Kidney (tissue), 14 donors: Measurements from ENCODE around the gene RHCG. TPM values are rescaled to one million over a fixed set of nuclear protein-coding genes. Genes with fewer than 3 reads are reported as not detected.

Source experiments
- DNase-seq, 5 donors: peaks; one replicate each; pipeline ENCODE4 v3.0.0-alpha.2; 2013 to 2020
- FAIRE-seq: peaks from 2 replicates; lab custom pipeline; 2012; peaks lifted over from hg19 to GRCh38; lab: Jason Lieb, UNC
- H3K27ac ChIP-seq, 2 donors: one replicate each; pipeline ENCODE4 v1.7.0; 2013; ENCODE audit warnings: low read depth in 2 of 2, low read length in 2 of 2, inconsistent platforms in 1 of 2
- H3K27me3 ChIP-seq: one replicate; pipeline ENCODE4 v1.7.1; 2013; ENCODE audit warnings: low read length, inconsistent platforms; ENCODE audit not compliant: control insufficient read depth, insufficient read depth
- H3K36me3 ChIP-seq, 3 donors: one replicate each; pipeline versions ENCODE4 v1.7.0 to v1.7.1; 2013; ENCODE audit warnings: low read length in 3 of 3, control low read depth in 1 of 3, inconsistent platforms in 1 of 3; ENCODE audit not compliant: insufficient read depth in 3 of 3, control insufficient read depth in 2 of 3
- H3K4me1 ChIP-seq, 3 donors: one replicate each; pipeline versions ENCODE4 v1.7.0 to v1.7.1; 2013; ENCODE audit warnings: low read length in 3 of 3, inconsistent platforms in 1 of 3, low read depth in 1 of 3; ENCODE audit not compliant: control insufficient read depth in 2 of 3, insufficient read depth in 2 of 3
- H3K4me3 ChIP-seq, 3 donors: one replicate each; pipeline versions ENCODE4 v1.7.0 to v1.8.1; 2013; ENCODE audit warnings: low read length in 3 of 3, control low read depth in 1 of 3, inconsistent platforms in 1 of 3
- H3K9ac ChIP-seq, 3 donors: one replicate each; pipeline versions ENCODE4 v1.7.0 to v1.7.1; 2013; ENCODE audit warnings: low read length in 3 of 3, control low read depth in 1 of 3, inconsistent platforms in 1 of 3
- H3K9me3 ChIP-seq, 3 donors: one replicate each; pipeline versions ENCODE4 v1.7.0 to v1.7.1; 2013; ENCODE audit warnings: low read length in 3 of 3, control low read depth in 1 of 3, inconsistent platforms in 1 of 3; ENCODE audit not compliant: control insufficient read depth in 2 of 3, insufficient read depth in 1 of 3
- CTCF ChIP-seq: IDR thresholded peaks from 3 replicates; pipeline ENCODE4 v1.5.1; 2012; ENCODE audit warnings: mild to moderate bottlenecking, moderate library complexity, borderline replicate concordance; ENCODE audit not compliant: insufficient read depth; ENCODE audit errors: extremely low read depth
- intact Hi-C: fragments of 100-400 bp; cut with DNase I; formaldehyde crosslinking; loops from one replicate; pipeline ENCODE4 v1.11.1; 2022
- polyA plus RNA-seq: library from polyadenylated mRNA; stranded (reverse); fragments of 350-450 nt; fragmentation: Illumina TruSeq; extraction: RNeasy Lipid Tissue Mini Kit (QIAGEN cat#74804); gene quantifications from one replicate; pipeline ENCODE4 v1.2.3, GENCODE V29; 2014; ENCODE audit warnings: low read depth, low replicate concordance; ENCODE audit not compliant: insufficient read depth
- total RNA-seq: library from RNA; stranded (reverse); fragmentation: NEBNext Ultra II Directional; extraction: Animal tissue kit (Norgen Biotek cat#: 25700); gene quantifications from one replicate; pipeline ENCODE4 v1.2.1, GENCODE V29; 2021
- donor health status: control.
- donor health status: control.
- donor health status: control.
- donor health status: control.
- donor health status: control.
- donor health status: DM: yes; HTN: yes; CAD: no.
- donor health status: Normal renal cell carcinoma (clear cell type).

The RHCG gene
- total and polyA plus RNA-seq, 2 donors from 2014 or later = 1.5 to 373 TPM

- TF ChIP-seq CTCF = no peak
- Histone ChIP-seq H3K27ac (no peak overlapping the region), H3K4me1 (no peaks in the 10 kb centered on the region), H3K27me3 (no peaks in the 10 kb centered on the region), H3K4me3 (no peak overlapping the region), H3K9me3 (no peaks in the 10 kb centered on the region), H3K36me3 (no peaks in the 10 kb centered on the region), H3K9ac (no peak overlapping the region)
- DNase-seq (no peak), FAIRE-seq (no peak)
- intact Hi-C loops = no loop called here
Observed at GRCh38 chr15:89441295-89441812, 55.0 kb downstream of the RHCG start.

- H3K4me3 ChIP-seq = no peak overlapping the region
- H3K9ac ChIP-seq = no peak overlapping the region
- TF ChIP-seq CTCF = no peak
- no peaks in the 10 kb centered on the region for H3K27me3 ChIP-seq
- intact Hi-C loops = no loop called here
- no peak for DNase-seq
- H3K27ac ChIP-seq = no peak overlapping the region
- no peaks in the 10 kb centered on the region for H3K36me3 ChIP-seq
- H3K4me1 ChIP-seq = no peaks in the 10 kb centered on the region
- no peaks in the 10 kb centered on the region for H3K9me3 ChIP-seq
- FAIRE-seq = no peak
Observed at GRCh38 chr15:89439764-89440163, 56.6 kb downstream of the RHCG start.

- intact Hi-C loops = no loop called here
- Histone ChIP-seq H3K9ac (no peak overlapping the region), H3K27ac (no peak overlapping the region), H3K36me3 (no peaks in the 10 kb centered on the region), H3K9me3 (no peaks in the 10 kb centered on the region), H3K4me3 (no peak overlapping the region), H3K27me3 (no peaks in the 10 kb centered on the region), H3K4me1 (no peaks in the 10 kb centered on the region)
- no peak for DNase-seq
- no peak for FAIRE-seq
- no peak for TF ChIP-seq CTCF
Observed at GRCh38 chr15:89436560-89437311, 59.6 kb downstream of the RHCG start.
